HCT116 (cell line): Measurements from ENCODE around the gene SMYD3. TPM values are rescaled to one million over a fixed set of nuclear protein-coding genes. Genes with fewer than 3 reads are reported as not detected.

Experiments
- ATAC-seq: fragments of 200-7000 bp; cut with Tn5 transposase; 2 replicates; pipeline ENCODE4 v1.9.1; 2020; ENCODE audit warnings: mild to moderate bottlenecking, moderate library complexity
- BruUV-seq: library from RNA; stranded (reverse); fragments of 400-500 nt; replicated peaks from 2 replicates; lab custom pipeline; 2021; lab: Mats Ljungman, UMichigan
- CTCF ChIA-PET: fragments of 300-600 bp; sonication (Branson Sonifier 250); formaldehyde crosslinking; loops from one replicate; lab custom pipeline; 2021; ENCODE audit warnings: antibody characterized with exemption; lab: Charles Lee
- POLR2A ChIA-PET: fragments of 300-600, 350-600 bp; sonication (Branson Sonifier 250); formaldehyde crosslinking; loops from one replicate; lab custom pipeline; 2021; ENCODE audit warnings: antibody characterized with exemption; lab: Charles Lee
- RAD21 ChIA-PET, 2 experiments: fragments of 300-600 bp; sonication (Branson Sonifier 250); formaldehyde crosslinking; loops; one replicate each; lab custom pipeline; 2023; ENCODE audit warnings: low total read pairs in 2 of 2; ENCODE audit not compliant: uncharacterized antibody in 2 of 2, unreplicated experiment in 2 of 2, low non-redundant PET in 1 of 2; lab: Charles Lee
- DNase-seq: peaks from one replicate; pipeline ENCODE4 v3.0.0-alpha.2; 2010; ENCODE audit warnings: low read depth, low spot score
- H2AFZ ChIP-seq: fragments of 200-600 bp; shearing (Covaris generic), sonication (generic); 2 replicates; pipeline ENCODE4 v1.6.1; 2017; ENCODE audit warnings: low read depth, mixed run types, mixed read lengths, antibody characterized with exemption, low read length; ENCODE audit not compliant: poor library complexity, severe bottlenecking
- H3K27ac ChIP-seq: 2 replicates; pipeline ENCODE4 v1.5.1; 2012; ENCODE audit warnings: low read depth, low read length
- H3K27me3 ChIP-seq: fragments of 200-600 bp; sonication (generic); 2 replicates; pipeline ENCODE4 v1.6.1; 2016; ENCODE audit warnings: mixed run types, low read length, mixed read lengths; ENCODE audit not compliant: insufficient read depth
- H3K36me3 ChIP-seq, 2 experiments: fragments of 200-500 bp in 1 of 2; fragments of 200-600 bp in 1 of 2; sonication (Bioruptor generic) in 1 of 2; sonication (generic) in 1 of 2; 2 replicates each; pipeline versions ENCODE4 v1.5.1 to v1.6.1; 2014 to 2016; ENCODE audit warnings: low read length in 2 of 2, inconsistent platforms in 1 of 2, mixed read lengths in 1 of 2, mixed run types in 1 of 2; ENCODE audit not compliant: insufficient read depth in 2 of 2, control insufficient read depth in 1 of 2
- H3K4me1 ChIP-seq, 2 experiments: fragments of 200-600 bp in 1 of 2; sonication (generic) in 1 of 2; 2 replicates each; pipeline versions ENCODE4 v1.5.1 to v1.6.1; 2012 to 2017; ENCODE audit warnings: low read length in 2 of 2, inconsistent platforms in 1 of 2, mild to moderate bottlenecking in 1 of 2, mixed read lengths in 1 of 2, mixed run types in 1 of 2, moderate library complexity in 1 of 2; ENCODE audit not compliant: insufficient read depth in 2 of 2, control insufficient read depth in 1 of 2
- H3K4me2 ChIP-seq: fragments of 200-600 bp; sonication (generic); 2 replicates; pipeline ENCODE4 v1.6.1; 2017; ENCODE audit warnings: mixed run types, low read length, mixed read lengths
- H3K4me3 ChIP-seq, 2 experiments: fragments of 200-600 bp in 1 of 2; sonication (generic) in 1 of 2; replicated peaks in 1 of 2; 2 replicates each; pipeline ENCODE4 v1.5.1; 2011 to 2016; ENCODE audit warnings: low read length in 2 of 2, control low read depth in 1 of 2, low read depth in 1 of 2, mild to moderate bottlenecking in 1 of 2, mixed read lengths in 1 of 2, mixed run types in 1 of 2
- H3K79me2 ChIP-seq: fragments of 200-600 bp; sonication (generic); 2 replicates; pipeline ENCODE4 v1.6.1; 2017; ENCODE audit warnings: mild to moderate bottlenecking, mixed run types, low read length, moderate library complexity, mixed read lengths; ENCODE audit not compliant: insufficient read depth
- H3K9ac ChIP-seq: fragments of 200-600 bp; sonication (generic); 2 replicates; pipeline ENCODE4 v1.6.1; 2016; ENCODE audit warnings: low read length, mixed read lengths
- H3K9me2 ChIP-seq: fragments of 200-600 bp; sonication (generic), shearing (Covaris generic); 2 replicates; pipeline ENCODE4 v1.6.1; 2017; ENCODE audit warnings: mixed run types, mild to moderate bottlenecking, moderate library complexity; ENCODE audit not compliant: insufficient read depth
- H3K9me3 ChIP-seq, 2 experiments: fragments of 200-500 bp in 1 of 2; fragments of 200-600 bp in 1 of 2; sonication (Bioruptor generic) in 1 of 2; sonication (generic) in 1 of 2; 2 replicates each; pipeline ENCODE4 v1.6.1; 2014 to 2017; ENCODE audit warnings: low read length in 2 of 2, mixed read lengths in 2 of 2, inconsistent platforms in 1 of 2, low read depth in 1 of 2, mild to moderate bottlenecking in 1 of 2, mixed run types in 1 of 2, moderate library complexity in 1 of 2; ENCODE audit not compliant: control insufficient read depth in 1 of 2, insufficient read depth in 1 of 2
- H4K20me1 ChIP-seq: fragments of 200-600 bp; sonication (generic), shearing (Covaris generic); 2 replicates; pipeline ENCODE4 v1.6.1; 2017; ENCODE audit warnings: mixed run types, mild to moderate bottlenecking, moderate library complexity; ENCODE audit not compliant: insufficient read depth
- CBX3 ChIP-seq: IDR thresholded peaks from 2 replicates; pipeline ENCODE4 v1.6.1; 2012; ENCODE audit warnings: low read depth
- CTCF ChIP-seq, 3 experiments: fragments of 200-600 bp in 1 of 3; sonication (generic) in 1 of 3; IDR thresholded peaks in 2 of 3; conservative IDR thresholded peaks in 1 of 3; 2 replicates each; pipeline ENCODE4 v1.5.1; 2012 to 2017; ENCODE audit warnings: low read depth in 2 of 3, low read length in 2 of 3, antibody characterized with exemption in 1 of 3, borderline replicate concordance in 1 of 3, control low read depth in 1 of 3, mild to moderate bottlenecking in 1 of 3, mixed read lengths in 1 of 3, mixed run types in 1 of 3, moderate library complexity in 1 of 3; ENCODE audit not compliant: insufficient read depth in 1 of 3
- ELF1 ChIP-seq: IDR thresholded peaks from 2 replicates; pipeline ENCODE4 v1.6.1; 2012; ENCODE audit warnings: low read depth, borderline replicate concordance
- EZH2phosphoT487 ChIP-seq: fragments of 200-600 bp; IDR thresholded peaks from 2 replicates; pipeline ENCODE4 v1.6.1; 2018; ENCODE audit warnings: antibody characterized with exemption, borderline replicate concordance
- FOSL1 ChIP-seq: IDR thresholded peaks from 2 replicates; pipeline ENCODE4 v1.6.1; 2012; ENCODE audit warnings: low read depth
- JUND ChIP-seq: IDR thresholded peaks from 2 replicates; pipeline ENCODE4 v1.6.1; 2012
- MAX ChIP-seq: IDR thresholded peaks from 2 replicates; pipeline ENCODE4 v1.6.1; 2012
- POLR2A ChIP-seq: IDR thresholded peaks from 2 replicates; pipeline ENCODE4 v1.7.0; 2011; ENCODE audit warnings: borderline replicate concordance; ENCODE audit not compliant: insufficient read depth, insufficient read length; ENCODE audit errors: extremely low read depth
- RAD21 ChIP-seq: IDR thresholded peaks from 2 replicates; pipeline ENCODE4 v1.6.1; 2012; ENCODE audit warnings: low read depth, mild to moderate bottlenecking
- SRF ChIP-seq: IDR thresholded peaks from 2 replicates; pipeline ENCODE4 v1.6.1; 2012; ENCODE audit warnings: low read depth
- TCF7L2 ChIP-seq: IDR thresholded peaks from 2 replicates; pipeline ENCODE4 v1.7.0; 2011; ENCODE audit warnings: borderline replicate concordance, inconsistent platforms; ENCODE audit not compliant: insufficient read depth, insufficient read length; ENCODE audit errors: extremely low read depth
- ZBTB33 ChIP-seq: IDR thresholded peaks from 2 replicates; pipeline ENCODE4 v1.6.1; 2011; ENCODE audit warnings: mild to moderate bottlenecking, low read length, moderate library complexity; ENCODE audit not compliant: insufficient replicate concordance; ENCODE audit errors: extremely low read depth
- intact Hi-C: fragments of 100-400 bp; cut with micrococcal nuclease; formaldehyde crosslinking; loops from 2 replicates; pipeline ENCODE4 v1.10.0; 2022
- total RNA-seq: library from RNA; stranded (reverse); gene quantifications from one replicate; pipeline ENCODE4 v1.2.1, GENCODE V29; 2021; ENCODE audit not compliant: unreplicated experiment

The SMYD3 gene
- total RNA-seq, 1 experiment from 2014 or later = 33.6 TPM

GRCh38 chr1:245804696-245805095 is 702.4 kb downstream of the SMYD3 start:
- Histone ChIP-seq H3K4me3 (no peak overlapping the region), H3K79me2 (no peaks in the 10 kb centered on the region), H3K9me2 (no peaks in the 10 kb centered on the region), H3K9me3 (no peaks in the 10 kb centered on the region), H3K27ac (no peak overlapping the region), H3K4me1 (no peaks in the 10 kb centered on the region), H3K4me2 (no peak overlapping the region), H4K20me1 (no peaks in the 10 kb centered on the region), H2AFZ (no peak overlapping the region), H3K9ac (no peak overlapping the region), H3K27me3 (no peaks in the 10 kb centered on the region), H3K36me3 (no peaks in the 10 kb centered on the region)
- ChIA-PET POLR2A (no interaction called here), RAD21 (no interaction called here), CTCF (no interaction called here)
- DNase-seq = no peak
- BruUV-seq = no TSS peak
- TF ChIP-seq RAD21 (no peak), SRF (no peak), CTCF (IDR thresholded peaks at IDR 0.05 in 2 of 3, conservative IDR thresholded peaks at IDR 0.05 in 1 of 3; ENCODE audit: borderline replicate concordance in 1 of 3, insufficient read depth in 1 of 3, low read depth in 2 of 3, low read length in 2 of 3) (no peak), POLR2A (no peak), CBX3 (no peak), MAX (no peak), TCF7L2 (no peak), JUND (no peak), FOSL1 (no peak), EZH2phosphoT487 (no peak), ZBTB33 (no peak), ELF1 (no peak)
- ATAC-seq = no peak
- intact Hi-C loops = no loop called here
